WTC11 (cell line): ENCODE data around the gene MYPOP. TPM values are rescaled to one million over a fixed set of nuclear protein-coding genes. Genes with fewer than 3 reads are reported as not detected.
A peak's percentile ranks its signal among the peaks of the same experiment; 100 is the strongest.

Source experiments
- ATAC-seq: fragments of 200-7000 bp; cut with Tn5 transposase; 2 replicates; pipeline ENCODE4 v1.10.0; 2021; ENCODE audit warnings: mild to moderate bottlenecking, moderate library complexity
- CTCF ChIA-PET: fragments of 300-600 bp; sonication (Branson Sonifier 250); formaldehyde crosslinking; loops from one replicate; lab custom pipeline; 2021; ENCODE audit warnings: antibody characterized with exemption; lab: Charles Lee
- POLR2A ChIA-PET: fragments of 350-600 bp; sonication (Branson Sonifier 250); formaldehyde crosslinking; loops from one replicate; lab custom pipeline; 2021; ENCODE audit warnings: antibody characterized with exemption; lab: Charles Lee
- DNase-seq: peaks from one replicate; pipeline ENCODE4 v3.0.0; 2021; ENCODE audit warnings: low spot score
- H3K27ac Mint-ChIP-seq: 2 replicates; pipeline ENCODE4 v1.8.0; 2021; ENCODE audit warnings: mixed read lengths
- H3K27me3 Mint-ChIP-seq: 2 replicates; pipeline ENCODE4 v1.8.0; 2021; ENCODE audit warnings: low read depth, mild to moderate bottlenecking, moderate library complexity, mixed read lengths
- H3K36me3 Mint-ChIP-seq: 2 replicates; pipeline ENCODE4 v1.8.0; 2021; ENCODE audit warnings: mixed read lengths
- H3K4me1 Mint-ChIP-seq: 2 replicates; pipeline ENCODE4 v1.8.0; 2022; ENCODE audit warnings: mixed read lengths
- H3K4me3 Mint-ChIP-seq: 2 replicates; pipeline ENCODE4 v1.8.0; 2021; ENCODE audit warnings: mild to moderate bottlenecking, moderate library complexity, mixed read lengths
- H3K9me3 Mint-ChIP-seq: 2 replicates; pipeline ENCODE4 v1.8.0; 2021; ENCODE audit warnings: mixed read lengths
- ATF1 ChIP-seq: sonication (generic); formaldehyde crosslinking; IDR thresholded peaks from 2 replicates; pipeline ENCODE4 v1.8.1; 2023; ENCODE audit warnings: mild to moderate bottlenecking, moderate library complexity, missing genetic modification reagents
- CBFB ChIP-seq: sonication (generic); formaldehyde crosslinking; IDR thresholded peaks from 2 replicates; pipeline ENCODE4 v1.8.1; 2022; ENCODE audit warnings: mild to moderate bottlenecking, low read depth, missing genetic modification reagents
- CREB1 ChIP-seq: sonication (generic); formaldehyde crosslinking; IDR thresholded peaks from 2 replicates; pipeline ENCODE4 v1.8.0; 2023; ENCODE audit warnings: mild to moderate bottlenecking, missing genetic modification reagents
- CREM ChIP-seq: sonication (generic); formaldehyde crosslinking; IDR thresholded peaks from 2 replicates; pipeline ENCODE4 v1.8.1; 2022; ENCODE audit warnings: mild to moderate bottlenecking, missing genetic modification reagents, moderate library complexity
- JUN ChIP-seq: sonication (generic); formaldehyde crosslinking; IDR thresholded peaks from 2 replicates; pipeline ENCODE4 v1.8.0; 2023; ENCODE audit warnings: mild to moderate bottlenecking, missing genetic modification reagents
- NR1H2 ChIP-seq: sonication (generic); formaldehyde crosslinking; IDR thresholded peaks from 2 replicates; pipeline ENCODE4 v1.9.0; 2021; ENCODE audit warnings: mild to moderate bottlenecking, moderate library complexity, missing genetic modification reagents
- ZNF138 ChIP-seq: sonication (generic); formaldehyde crosslinking; conservative IDR thresholded peaks from 2 replicates; pipeline ENCODE4 v1.8.1; 2022; ENCODE audit warnings: mild to moderate bottlenecking, moderate library complexity, missing genetic modification reagents
- ZNF232 ChIP-seq: sonication (generic); formaldehyde crosslinking; IDR thresholded peaks from 2 replicates; pipeline ENCODE4 v1.8.0; 2022; ENCODE audit warnings: mild to moderate bottlenecking, missing genetic modification reagents
- ZNF263 ChIP-seq: sonication (generic); formaldehyde crosslinking; IDR thresholded peaks from 2 replicates; pipeline ENCODE4 v1.8.1; 2022; ENCODE audit warnings: low read depth, mild to moderate bottlenecking, moderate library complexity, missing genetic modification reagents
- ZNF671 ChIP-seq: fragments of 250-450 bp; sonication (Bioruptor Pico); IDR thresholded peaks from 2 replicates; pipeline ENCODE4 v1.8.0; 2021; ENCODE audit warnings: mild to moderate bottlenecking
- total RNA-seq: library from RNA; stranded (reverse); gene quantifications from 3 replicates; pipeline ENCODE4 v1.2.3, GENCODE V29; 2021
- TF ChIP-seq, protein P1 (sequence below): fragments of 250-450 bp; sonication (Bioruptor Pico); IDR thresholded peaks from 2 replicates; pipeline ENCODE4 v1.9.0; 2021; ENCODE audit warnings: mild to moderate bottlenecking, borderline replicate concordance
- TF ChIP-seq, protein P2 (sequence below): sonication (generic); formaldehyde crosslinking; IDR thresholded peaks from 2 replicates; pipeline ENCODE4 v1.8.1; 2022; ENCODE audit warnings: mild to moderate bottlenecking, moderate library complexity, missing genetic modification reagents
- TF ChIP-seq, protein P3 (sequence below): sonication (generic); formaldehyde crosslinking; IDR thresholded peaks from 2 replicates; pipeline ENCODE4 v1.8.0; 2022; ENCODE audit warnings: mild to moderate bottlenecking, missing genetic modification reagents
- TF ChIP-seq, protein P4 (sequence below): sonication (generic); formaldehyde crosslinking; conservative IDR thresholded peaks from 2 replicates; pipeline ENCODE4 v1.8.1; 2023; ENCODE audit warnings: mild to moderate bottlenecking, low read depth, missing genetic modification reagents, moderate library complexity

MYPOP gene
- total RNA-seq, 1 experiment from 2014 or later: 13.6 TPM

DNA sequence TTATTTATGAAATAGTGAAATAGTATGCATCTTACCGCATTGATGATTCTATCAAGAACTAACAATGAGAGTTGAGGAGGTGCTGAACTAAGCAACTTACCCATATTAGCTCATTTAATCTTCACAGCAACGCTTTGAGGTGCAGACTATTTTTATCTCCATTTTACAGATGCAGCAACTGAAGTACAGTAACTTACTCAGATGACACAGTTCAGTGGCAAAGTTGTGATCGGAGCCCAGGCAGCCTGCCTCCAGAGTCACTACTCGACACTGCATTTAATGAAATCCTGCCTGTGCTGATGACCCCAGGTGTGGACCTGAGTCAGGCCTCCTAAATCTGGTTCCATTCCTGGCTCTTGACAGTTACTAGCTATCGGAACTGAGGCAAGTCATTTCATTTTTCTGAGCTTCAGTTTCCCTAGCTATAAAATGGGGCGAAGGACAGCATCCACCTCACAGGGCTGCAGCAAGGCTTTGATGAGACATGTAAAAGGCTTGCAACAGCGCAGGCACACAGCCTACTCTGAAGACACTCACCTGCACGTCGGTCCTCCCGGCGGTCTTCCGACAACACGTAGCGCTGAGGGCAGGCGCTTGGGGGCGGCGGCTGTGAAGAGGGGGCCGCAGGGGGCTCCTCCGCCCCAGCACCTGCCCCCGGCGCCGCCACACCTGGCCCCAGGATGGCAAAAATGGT is 1.5 kb downstream of the MYPOP start:
- no peak for ATAC-seq
- H3K36me3 Mint-ChIP-seq: peaks cover 25% of the 10 kb centered on the region
- no peak overlapping the region for H3K27ac Mint-ChIP-seq
- H3K27me3 Mint-ChIP-seq: peaks cover 25% of the 10 kb centered on the region
- ChIA-PET CTCF (interaction anchor here (0.6 to 4.1 kb wide), 13 partner anchors 9 to 178 kb away, joined by 3 to 41 read pairs (median 5); partner anchors contain the start of genes FOXA3, IRF2BP1, SIX5 and SYMPK), POLR2A (interaction anchor here (1.5 to 1.9 kb wide), 2 partner anchors 36 to 114 kb away, joined by 4 to 6 read pairs; partner anchors contain the start of gene FOXA3)
- peaks cover 12% of the 10 kb centered on the region for H3K4me1 Mint-ChIP-seq
- peak overlapping the region; percentile 65 for H3K4me3 Mint-ChIP-seq
- TF ChIP-seq CBFB (no peak), ZNF263 (CRISPR knock-in tag) (0 out of 2 replicates have a peak, but pooled peaks have one; percentile 45)
- H3K9me3 Mint-ChIP-seq: no peaks in the 10 kb centered on the region
- no peak for DNase-seq

DNA sequence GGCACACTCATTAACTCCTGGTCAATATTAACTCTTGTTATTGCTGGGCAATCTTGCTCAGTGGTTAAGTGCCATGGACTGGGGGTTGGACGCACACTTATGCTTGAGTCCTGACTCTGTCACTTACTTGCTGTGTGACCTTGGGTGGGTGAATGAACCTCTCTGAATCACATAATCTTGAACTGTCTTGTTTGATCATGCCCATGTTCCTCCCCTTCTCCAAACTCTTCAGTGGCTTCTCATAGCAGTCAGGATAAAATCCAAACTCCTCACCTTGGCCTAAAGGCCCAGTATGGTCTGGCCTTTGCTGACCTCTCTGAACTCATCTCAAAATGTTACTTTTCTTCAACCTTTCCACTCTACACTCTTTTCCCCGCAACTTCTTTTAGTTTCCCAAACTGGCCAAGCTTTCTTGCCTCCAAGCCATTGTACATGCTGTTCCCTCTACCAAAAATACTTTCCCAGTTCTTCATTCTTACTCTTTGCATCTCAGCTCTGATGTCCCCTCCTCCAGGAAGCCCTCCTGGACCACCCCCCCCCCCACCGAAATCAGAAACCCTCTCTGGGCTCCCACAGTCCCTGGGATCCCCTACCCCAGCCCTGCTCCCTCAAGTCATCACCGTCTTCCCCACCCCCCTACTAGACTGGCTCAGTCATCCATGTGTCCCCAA is 2.4 kb downstream of the MYPOP start:
- ATAC-seq: no peak
- ChIA-PET CTCF (interaction anchor here (4.1 kb wide), 1 partner anchor 14 kb away, joined by 35 read pairs; no protein-coding TSS in a partner anchor), POLR2A (interaction anchor here (1.9 kb wide), 1 partner anchor 35 kb away, joined by 6 read pairs; the partner anchor contains the start of gene FOXA3)
- Mint-ChIP-seq H3K27ac (no peak overlapping the region), H3K36me3 (peaks cover 31% of the 10 kb centered on the region), H3K4me3 (peak overlapping the region; percentile 65), H3K4me1 (peaks cover 12% of the 10 kb centered on the region), H3K9me3 (no peaks in the 10 kb centered on the region), H3K27me3 (peaks cover 25% of the 10 kb centered on the region)
- no peak for TF ChIP-seq CREB1 (CRISPR knock-in tag)
- TF ChIP-seq JUN: no peak
- TF ChIP-seq NR1H2 (CRISPR knock-in tag): no peak
- no peak for TF ChIP-seq ZNF232 (CRISPR knock-in tag)
- TF ChIP-seq, protein P1, sequence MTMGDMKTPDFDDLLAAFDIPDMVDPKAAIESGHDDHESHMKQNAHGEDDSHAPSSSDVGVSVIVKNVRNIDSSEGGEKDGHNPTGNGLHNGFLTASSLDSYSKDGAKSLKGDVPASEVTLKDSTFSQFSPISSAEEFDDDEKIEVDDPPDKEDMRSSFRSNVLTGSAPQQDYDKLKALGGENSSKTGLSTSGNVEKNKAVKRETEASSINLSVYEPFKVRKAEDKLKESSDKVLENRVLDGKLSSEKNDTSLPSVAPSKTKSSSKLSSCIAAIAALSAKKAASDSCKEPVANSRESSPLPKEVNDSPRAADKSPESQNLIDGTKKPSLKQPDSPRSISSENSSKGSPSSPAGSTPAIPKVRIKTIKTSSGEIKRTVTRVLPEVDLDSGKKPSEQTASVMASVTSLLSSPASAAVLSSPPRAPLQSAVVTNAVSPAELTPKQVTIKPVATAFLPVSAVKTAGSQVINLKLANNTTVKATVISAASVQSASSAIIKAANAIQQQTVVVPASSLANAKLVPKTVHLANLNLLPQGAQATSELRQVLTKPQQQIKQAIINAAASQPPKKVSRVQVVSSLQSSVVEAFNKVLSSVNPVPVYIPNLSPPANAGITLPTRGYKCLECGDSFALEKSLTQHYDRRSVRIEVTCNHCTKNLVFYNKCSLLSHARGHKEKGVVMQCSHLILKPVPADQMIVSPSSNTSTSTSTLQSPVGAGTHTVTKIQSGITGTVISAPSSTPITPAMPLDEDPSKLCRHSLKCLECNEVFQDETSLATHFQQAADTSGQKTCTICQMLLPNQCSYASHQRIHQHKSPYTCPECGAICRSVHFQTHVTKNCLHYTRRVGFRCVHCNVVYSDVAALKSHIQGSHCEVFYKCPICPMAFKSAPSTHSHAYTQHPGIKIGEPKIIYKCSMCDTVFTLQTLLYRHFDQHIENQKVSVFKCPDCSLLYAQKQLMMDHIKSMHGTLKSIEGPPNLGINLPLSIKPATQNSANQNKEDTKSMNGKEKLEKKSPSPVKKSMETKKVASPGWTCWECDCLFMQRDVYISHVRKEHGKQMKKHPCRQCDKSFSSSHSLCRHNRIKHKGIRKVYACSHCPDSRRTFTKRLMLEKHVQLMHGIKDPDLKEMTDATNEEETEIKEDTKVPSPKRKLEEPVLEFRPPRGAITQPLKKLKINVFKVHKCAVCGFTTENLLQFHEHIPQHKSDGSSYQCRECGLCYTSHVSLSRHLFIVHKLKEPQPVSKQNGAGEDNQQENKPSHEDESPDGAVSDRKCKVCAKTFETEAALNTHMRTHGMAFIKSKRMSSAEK (CRISPR knock-in tag): no peak
- no peak for TF ChIP-seq ZNF671 (CRISPR knock-in tag)
- TF ChIP-seq ZNF138 (CRISPR knock-in tag): no peak
- TF ChIP-seq, protein P2, sequence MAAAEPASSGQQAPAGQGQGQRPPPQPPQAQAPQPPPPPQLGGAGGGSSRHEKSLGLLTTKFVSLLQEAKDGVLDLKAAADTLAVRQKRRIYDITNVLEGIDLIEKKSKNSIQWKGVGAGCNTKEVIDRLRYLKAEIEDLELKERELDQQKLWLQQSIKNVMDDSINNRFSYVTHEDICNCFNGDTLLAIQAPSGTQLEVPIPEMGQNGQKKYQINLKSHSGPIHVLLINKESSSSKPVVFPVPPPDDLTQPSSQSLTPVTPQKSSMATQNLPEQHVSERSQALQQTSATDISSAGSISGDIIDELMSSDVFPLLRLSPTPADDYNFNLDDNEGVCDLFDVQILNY: no peak
- no peak for TF ChIP-seq CREM (CRISPR knock-in tag)
- TF ChIP-seq, protein P3, sequence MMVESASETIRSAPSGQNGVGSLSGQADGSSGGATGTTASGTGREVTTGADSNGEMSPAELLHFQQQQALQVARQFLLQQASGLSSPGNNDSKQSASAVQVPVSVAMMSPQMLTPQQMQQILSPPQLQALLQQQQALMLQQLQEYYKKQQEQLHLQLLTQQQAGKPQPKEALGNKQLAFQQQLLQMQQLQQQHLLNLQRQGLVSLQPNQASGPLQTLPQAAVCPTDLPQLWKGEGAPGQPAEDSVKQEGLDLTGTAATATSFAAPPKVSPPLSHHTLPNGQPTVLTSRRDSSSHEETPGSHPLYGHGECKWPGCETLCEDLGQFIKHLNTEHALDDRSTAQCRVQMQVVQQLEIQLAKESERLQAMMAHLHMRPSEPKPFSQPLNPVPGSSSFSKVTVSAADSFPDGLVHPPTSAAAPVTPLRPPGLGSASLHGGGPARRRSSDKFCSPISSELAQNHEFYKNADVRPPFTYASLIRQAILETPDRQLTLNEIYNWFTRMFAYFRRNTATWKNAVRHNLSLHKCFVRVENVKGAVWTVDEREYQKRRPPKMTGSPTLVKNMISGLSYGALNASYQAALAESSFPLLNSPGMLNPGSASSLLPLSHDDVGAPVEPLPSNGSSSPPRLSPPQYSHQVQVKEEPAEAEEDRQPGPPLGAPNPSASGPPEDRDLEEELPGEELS (CRISPR knock-in tag): no peak
- TF ChIP-seq, protein P4, sequence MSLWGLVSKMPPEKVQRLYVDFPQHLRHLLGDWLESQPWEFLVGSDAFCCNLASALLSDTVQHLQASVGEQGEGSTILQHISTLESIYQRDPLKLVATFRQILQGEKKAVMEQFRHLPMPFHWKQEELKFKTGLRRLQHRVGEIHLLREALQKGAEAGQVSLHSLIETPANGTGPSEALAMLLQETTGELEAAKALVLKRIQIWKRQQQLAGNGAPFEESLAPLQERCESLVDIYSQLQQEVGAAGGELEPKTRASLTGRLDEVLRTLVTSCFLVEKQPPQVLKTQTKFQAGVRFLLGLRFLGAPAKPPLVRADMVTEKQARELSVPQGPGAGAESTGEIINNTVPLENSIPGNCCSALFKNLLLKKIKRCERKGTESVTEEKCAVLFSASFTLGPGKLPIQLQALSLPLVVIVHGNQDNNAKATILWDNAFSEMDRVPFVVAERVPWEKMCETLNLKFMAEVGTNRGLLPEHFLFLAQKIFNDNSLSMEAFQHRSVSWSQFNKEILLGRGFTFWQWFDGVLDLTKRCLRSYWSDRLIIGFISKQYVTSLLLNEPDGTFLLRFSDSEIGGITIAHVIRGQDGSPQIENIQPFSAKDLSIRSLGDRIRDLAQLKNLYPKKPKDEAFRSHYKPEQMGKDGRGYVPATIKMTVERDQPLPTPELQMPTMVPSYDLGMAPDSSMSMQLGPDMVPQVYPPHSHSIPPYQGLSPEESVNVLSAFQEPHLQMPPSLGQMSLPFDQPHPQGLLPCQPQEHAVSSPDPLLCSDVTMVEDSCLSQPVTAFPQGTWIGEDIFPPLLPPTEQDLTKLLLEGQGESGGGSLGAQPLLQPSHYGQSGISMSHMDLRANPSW: no peak
- TF ChIP-seq ATF1 (CRISPR knock-in tag): no peak
- DNase-seq: no peak
